GM12878 (cell line): Measurements from ENCODE around the gene ARHGEF1. TPM values are rescaled to one million over a fixed set of nuclear protein-coding genes. Genes with fewer than 3 reads are reported as not detected.

Experiments used
- ATAC-seq: fragments of 200-7000 bp; cut with Tn5 transposase; 3 replicates; pipeline ENCODE4 v1.9.1; 2020; ENCODE audit warnings: mild to moderate bottlenecking, moderate library complexity
- BruUV-seq: library from RNA; stranded (reverse); fragments of 400-500 nt; replicated peaks from 2 replicates; lab custom pipeline; 2021; lab: Mats Ljungman, UMichigan
- CTCF ChIA-PET: fragments of 300-600 bp; sonication (Branson Sonifier 250); formaldehyde crosslinking; extraction: SDS; loops from one replicate; lab custom pipeline; 2021; ENCODE audit warnings: inconsistent platforms; lab: Yijun Ruan, JAX
- POLR2A ChIA-PET: fragments of 350-600 bp; formaldehyde crosslinking; extraction: SDS; loops from one replicate; lab custom pipeline; 2021; ENCODE audit warnings: inconsistent platforms; lab: Charles Lee
- RAD21 ChIA-PET: fragments of 300-600 bp; sonication (Branson Sonifier 250); formaldehyde crosslinking; loops from one replicate; lab custom pipeline; 2023; ENCODE audit warnings: antibody characterized with exemption; ENCODE audit not compliant: unreplicated experiment; lab: Charles Lee
- SMC1A ChIA-PET: fragments of 300-600 bp; sonication (Branson Sonifier 250); formaldehyde crosslinking; loops from one replicate; lab custom pipeline; 2023; ENCODE audit not compliant: unreplicated experiment, uncharacterized antibody; lab: Charles Lee
- DNase-seq: peaks from one replicate; pipeline ENCODE4 v3.0.0-alpha.2; 2011; ENCODE audit warnings: low read depth, low spot score
- FAIRE-seq: peaks from 3 replicates; lab custom pipeline; 2011; peaks lifted over from hg19 to GRCh38; lab: Jason Lieb, UNC
- H2AFZ ChIP-seq: 2 replicates; pipeline ENCODE4 v1.6.0; 2011; ENCODE audit warnings: low read depth, low read length, control low read depth; ENCODE audit not compliant: control insufficient read depth
- H3K27ac ChIP-seq: 2 replicates; pipeline ENCODE4 v1.5.1; 2011; ENCODE audit warnings: control low read depth; ENCODE audit not compliant: control insufficient read depth, insufficient read depth
- H3K27me3 ChIP-seq, 2 experiments: replicated peaks in 1 of 2; 2 replicates each; pipeline versions ENCODE4 v1.6.0 to v1.6.1; 2011; ENCODE audit warnings: low read length in 1 of 2; ENCODE audit not compliant: control insufficient read depth in 2 of 2, insufficient read depth in 2 of 2
- H3K36me3 ChIP-seq, 2 experiments: 2 replicates each; pipeline ENCODE4 v1.5.1; 2011; ENCODE audit warnings: low read length in 1 of 2; ENCODE audit not compliant: control insufficient read depth in 2 of 2, insufficient read depth in 2 of 2
- H3K4me1 ChIP-seq: 2 replicates; pipeline ENCODE4 v1.6.1; 2011; ENCODE audit warnings: mild to moderate bottlenecking, low read length, moderate library complexity, mixed read lengths; ENCODE audit not compliant: control insufficient read depth, insufficient read depth
- H3K4me2 ChIP-seq: 2 replicates; pipeline ENCODE4 v1.6.0; 2011; ENCODE audit warnings: control low read depth; ENCODE audit not compliant: control insufficient read depth, insufficient read depth
- H3K4me3 ChIP-seq: fragments of 200-600 bp; sonication (generic); 2 replicates; pipeline ENCODE4 v1.5.1; 2016
- H3K79me2 ChIP-seq: 2 replicates; pipeline ENCODE4 v1.6.0; 2011; ENCODE audit warnings: low read length; ENCODE audit not compliant: control insufficient read depth, insufficient read depth
- H3K9ac ChIP-seq: 2 replicates; pipeline ENCODE4 v1.8.0; 2011; ENCODE audit warnings: low read length, control low read depth, mixed read lengths; ENCODE audit not compliant: control insufficient read depth, insufficient read depth
- H3K9me3 ChIP-seq: replicated peaks from 3 replicates; pipeline ENCODE4 v1.5.1; 2011; ENCODE audit warnings: mild to moderate bottlenecking, low read length; ENCODE audit not compliant: control insufficient read depth, insufficient read depth
- H4K20me1 ChIP-seq: 2 replicates; pipeline ENCODE4 v1.6.0; 2011; ENCODE audit not compliant: control insufficient read depth, insufficient read depth
- BACH1 ChIP-seq: fragments of 450-650 bp; IDR thresholded peaks from 2 replicates; pipeline ENCODE4 v1.6.1; 2017; ENCODE audit warnings: mild to moderate bottlenecking, borderline replicate concordance
- DPF2 ChIP-seq: fragments of 450-650 bp; IDR thresholded peaks from 2 replicates; pipeline ENCODE4 v1.6.1; 2017; ENCODE audit warnings: mild to moderate bottlenecking
- ETV6 ChIP-seq, 2 experiments: fragments of 450-650 bp in 1 of 2; IDR thresholded peaks in 1 of 2; conservative IDR thresholded peaks in 1 of 2; 2 replicates each; pipeline ENCODE4 v1.6.1; 2014; ENCODE audit warnings: antibody characterized with exemption in 1 of 2, borderline replicate concordance in 1 of 2, low read depth in 1 of 2, mild to moderate bottlenecking in 1 of 2, moderate library complexity in 1 of 2
- GATAD2B ChIP-seq: fragments of 450-650 bp; conservative IDR thresholded peaks from 2 replicates; pipeline ENCODE4 v1.6.1; 2017; ENCODE audit warnings: low read depth, mild to moderate bottlenecking, moderate library complexity
- IKZF1 ChIP-seq: fragments of 450-650 bp; conservative IDR thresholded peaks from 2 replicates; pipeline ENCODE4 v1.6.1; 2017; ENCODE audit warnings: antibody characterized with exemption, mild to moderate bottlenecking
- LARP7 ChIP-seq: fragments of 450-650 bp; IDR thresholded peaks from 2 replicates; pipeline ENCODE4 v1.6.1; 2017; ENCODE audit warnings: mild to moderate bottlenecking
- TARDBP ChIP-seq: IDR thresholded peaks from 2 replicates; pipeline ENCODE4 v1.6.1; 2016; ENCODE audit warnings: borderline replicate concordance
- TCF7 ChIP-seq: IDR thresholded peaks from 2 replicates; pipeline ENCODE4 v1.6.1; 2014; ENCODE audit warnings: antibody characterized with exemption, borderline replicate concordance
- WGBS: methylation state at CpG from one replicate; pipeline ENCODE4 v1.1.6; 2016; ENCODE audit warnings: low lambda C conversion rate; ENCODE audit not compliant: insufficient replicate concordance, insufficient coverage; ENCODE audit errors: missing lambda C conversion rate; 5-methylcytosine and 5-hydroxymethylcytosine counted together
- in situ Hi-C: fragments of 300-500 bp; cut with MboI; formaldehyde crosslinking; loops from 9 replicates; pipeline ENCODE4 v1.14.3; 2018; ENCODE audit warnings: mixed read lengths
- intact Hi-C: fragments of 100-400 bp; cut with micrococcal nuclease; formaldehyde crosslinking; loops from one replicate; pipeline ENCODE4 v1.14.2; 2022; ENCODE audit not compliant: unreplicated experiment
- polyA plus RNA-seq, 11 experiments: library from polyadenylated mRNA; depleted of rRNA in 4 of 11; unstranded in 6 of 11; stranded (reverse) in 5 of 11; fragments of >200 nt; fragmentation: Nextera tagmentation in 4 of 11; fragmentation: Illumina TruSeq in 1 of 11; extraction: Ambion mirVana in 4 of 11; extraction: Trizol in 1 of 11; gene quantifications; 1 replicate in 1 of 11; 2 replicates in 10 of 11; pipeline versions ENCODE4 v1.2.1 to v1.2.3, GENCODE V29; 2011 to 2016; ENCODE audit warnings: inconsistent platforms in 2 of 11, missing spikeins in 2 of 11, low read depth in 1 of 11
- total RNA-seq, 4 experiments: library from RNA; depleted of rRNA in 3 of 4; stranded (reverse); fragments of >200 nt in 3 of 4; fragmentation: Illumina TruSeq in 1 of 4; extraction: Trizol in 1 of 4; gene quantifications; 2 replicates each; pipeline versions ENCODE4 v1.2.1 to v1.2.3, GENCODE V29; 2013 to 2021
- TF ChIP-seq, protein P1 (sequence below): IDR thresholded peaks from 2 replicates; pipeline ENCODE4 v1.6.1; 2011; ENCODE audit warnings: mild to moderate bottlenecking, low read depth, low read length, moderate library complexity; ENCODE audit not compliant: insufficient replicate concordance

Gene ARHGEF1
- total and polyA plus RNA-seq, 10 of the 15 experiments (the other 5 are each of a cell fraction or from before 2014, with no cell fraction given), result 1.2 to 207 (median 53.9) TPM

DNA sequence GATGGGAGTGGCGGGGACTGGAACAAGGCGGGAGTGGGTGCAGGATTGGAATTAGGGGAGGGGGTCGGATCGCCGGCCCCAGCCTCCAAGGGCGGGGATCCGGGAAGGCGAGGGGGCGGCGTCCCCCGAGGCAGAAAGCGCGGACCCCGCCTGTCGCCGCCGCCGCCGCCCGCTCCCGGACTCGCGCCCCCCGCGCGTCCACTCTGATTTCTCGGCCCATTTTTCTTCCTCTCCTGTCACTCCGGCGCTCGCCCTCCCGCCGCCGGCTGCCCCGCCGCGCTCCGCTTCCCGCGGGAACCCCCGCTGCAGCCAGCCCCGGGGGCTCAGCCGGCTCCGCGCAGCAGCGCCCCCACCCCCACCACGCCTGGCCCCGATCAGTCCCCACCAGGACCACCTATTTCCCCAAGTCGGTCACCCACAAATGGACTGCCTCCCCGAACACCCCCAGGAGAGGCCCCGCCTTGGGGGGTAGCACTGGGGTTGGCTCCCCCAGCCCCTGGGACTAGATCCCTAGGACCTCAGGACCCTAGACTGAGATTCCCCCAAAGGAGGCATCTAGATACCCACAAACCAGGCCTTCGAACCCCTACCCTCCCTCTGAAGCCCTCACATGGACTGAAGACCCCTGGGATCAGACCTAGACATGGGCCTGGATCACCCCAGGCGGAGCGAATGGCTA lies 57.9 kb downstream of the ARHGEF1 start:
- WGBS, result 16% methylated on average over 7 of the region's 53 CpGs
- Histone ChIP-seq H3K4me3 (peak overlapping the region; percentile 88; the same call in 1 of the 2 replicates), H3K4me2 (peak overlapping the region; percentile 86), H3K9me3 (no peaks in the 10 kb centered on the region; the same call in 2 of the 3 replicates), H3K79me2 (no peaks in the 10 kb centered on the region), H4K20me1 (no peaks in the 10 kb centered on the region), H3K4me1 (peaks cover 35% of the 10 kb centered on the region), H3K36me3 (no peaks in the 10 kb centered on the region), H3K9ac (peak overlapping the region; percentile 87), H2AFZ (peak overlapping the region; percentile 67), H3K27me3 (no peaks in the 10 kb centered on the region; a peak in 1 of 4 replicates), H3K27ac (peak overlapping the region; percentile 73)
- CTCF ChIA-PET, result interaction anchor here (1.4 to 10.0 kb wide), 2 partner anchors 54 to 68 kb away, joined by 4 to 98 read pairs; no protein-coding TSS in a partner anchor
- intact Hi-C loops, result no loop called here
- TF ChIP-seq DPF2 (peak; percentile 66), TARDBP (no peak), BACH1 (peak; percentile 59; the same call in 1 of the 2 replicates), ETV6 (conservative IDR thresholded peaks at IDR 0.05 in 1 of 2, IDR thresholded peaks at IDR 0.05 in 1 of 2; ENCODE audit: borderline replicate concordance in 1 of 2, low read depth in 1 of 2) (no peak), LARP7 (peak; percentile 41; the same call in 1 of the 2 replicates), TCF7 (no peak), GATAD2B (peak; percentile 55; the same call in 1 of the 2 replicates), IKZF1 (peak; percentile 60; the same call in 1 of the 2 replicates)
- TF ChIP-seq, protein P1, sequence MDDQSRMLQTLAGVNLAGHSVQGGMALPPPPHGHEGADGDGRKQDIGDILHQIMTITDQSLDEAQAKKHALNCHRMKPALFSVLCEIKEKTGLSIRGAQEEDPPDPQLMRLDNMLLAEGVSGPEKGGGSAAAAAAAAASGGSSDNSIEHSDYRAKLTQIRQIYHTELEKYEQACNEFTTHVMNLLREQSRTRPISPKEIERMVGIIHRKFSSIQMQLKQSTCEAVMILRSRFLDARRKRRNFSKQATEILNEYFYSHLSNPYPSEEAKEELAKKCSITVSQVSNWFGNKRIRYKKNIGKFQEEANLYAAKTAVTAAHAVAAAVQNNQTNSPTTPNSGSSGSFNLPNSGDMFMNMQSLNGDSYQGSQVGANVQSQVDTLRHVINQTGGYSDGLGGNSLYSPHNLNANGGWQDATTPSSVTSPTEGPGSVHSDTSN, result no peak
- POLR2A ChIA-PET, result interaction anchor here (1.3 kb wide), 1 partner anchor 11 kb away, joined by 3 read pairs; no protein-coding TSS in a partner anchor
- no peak for FAIRE-seq
- TSS peak; percentile 78 for BruUV-seq
- SMC1A ChIA-PET, result interaction anchor here (1.0 kb wide), 1 partner anchor 81 kb away, joined by 3 read pairs; the partner anchor contains the start of gene RPS19
- DNase-seq, result no peak
- no peak for ATAC-seq
- in situ Hi-C loops, result loop anchor here (25.0 kb wide), 1 partner anchor 1821 kb away; the partner anchor contains the start of gene SMG9
- RAD21 ChIA-PET, result interaction anchor here (1.0 kb wide), 1 partner anchor 65 kb away, joined by 5 read pairs; no protein-coding TSS in a partner anchor
